ENCODE results near the gene KCNN1. TPM values are rescaled to one million over a fixed set of nuclear protein-coding genes. Genes with fewer than 3 reads are reported as not detected.

KCNN1 gene
- total RNA-seq, 1 experiment from 2014 or later = 0.61 TPM

GRCh38 chr19:18016209-18016910, 49.5 kb downstream of the KCNN1 start:
- ChIA-PET CTCF (no interaction called here), RAD21 (ENCODE audit: low non-redundant PET in 1 of 2, low total read pairs in 2 of 2, uncharacterized antibody in 2 of 2, unreplicated experiment in 2 of 2) (no interaction called here), POLR2A (no interaction called here)
- H4K20me1 ChIP-seq (ENCODE audit: insufficient read depth) = no peaks in the 10 kb centered on the region
- no peaks in the 10 kb centered on the region for H3K79me2 ChIP-seq (ENCODE audit: insufficient read depth, low read length)
- peaks cover 14 to 17% of the 10 kb centered on the region in 2 experiments for H3K36me3 ChIP-seq (ENCODE audit: control insufficient read depth in 1 of 2, insufficient read depth in 2 of 2, low read length in 2 of 2)
- H3K4me1 ChIP-seq (ENCODE audit: control insufficient read depth in 1 of 2, insufficient read depth in 2 of 2, low read length in 2 of 2) = peaks cover 22 to 31% of the 10 kb centered on the region in 2 experiments
- intact Hi-C loops (cut with micrococcal nuclease) = no loop called here
- no TSS peak for BruUV-seq (replicated peaks)
- no peaks in the 10 kb centered on the region for H3K9me3 ChIP-seq (ENCODE audit: control insufficient read depth in 1 of 2, insufficient read depth in 1 of 2, low read depth in 1 of 2, low read length in 2 of 2)
- H3K4me3 ChIP-seq (replicated peaks in 1 of 2; ENCODE audit: low read depth in 1 of 2, low read length in 2 of 2) = no peak overlapping the region
- no peaks in the 10 kb centered on the region for H3K9me2 ChIP-seq (ENCODE audit: insufficient read depth)
- TF ChIP-seq ATF3 (IDR thresholded peaks at IDR 0.05) = no peak
- no peak for TF ChIP-seq RAD21 (IDR thresholded peaks at IDR 0.05; ENCODE audit: low read depth)
- no peak for TF ChIP-seq YY1 (IDR thresholded peaks at IDR 0.05; ENCODE audit: extremely low read depth, insufficient replicate concordance, low read depth, low read length)
- TF ChIP-seq EZH2phosphoT487 (IDR thresholded peaks at IDR 0.05; ENCODE audit: borderline replicate concordance) = no peak
- TF ChIP-seq ZNF274 (IDR thresholded peaks at IDR 0.05; ENCODE audit: low read depth, low read length) = no peak
- no peak for TF ChIP-seq EZH2 (IDR thresholded peaks at IDR 0.05)
- no peak for TF ChIP-seq ELF1 (IDR thresholded peaks at IDR 0.05; ENCODE audit: borderline replicate concordance, low read depth)
- TF ChIP-seq SRF (IDR thresholded peaks at IDR 0.05; ENCODE audit: low read depth) = no peak
- no peak for TF ChIP-seq POLR2AphosphoS5 (IDR thresholded peaks at IDR 0.05; ENCODE audit: low read depth, low read length)
- no peak for TF ChIP-seq REST (IDR thresholded peaks at IDR 0.05; ENCODE audit: low read depth)
- TF ChIP-seq, protein P1, sequence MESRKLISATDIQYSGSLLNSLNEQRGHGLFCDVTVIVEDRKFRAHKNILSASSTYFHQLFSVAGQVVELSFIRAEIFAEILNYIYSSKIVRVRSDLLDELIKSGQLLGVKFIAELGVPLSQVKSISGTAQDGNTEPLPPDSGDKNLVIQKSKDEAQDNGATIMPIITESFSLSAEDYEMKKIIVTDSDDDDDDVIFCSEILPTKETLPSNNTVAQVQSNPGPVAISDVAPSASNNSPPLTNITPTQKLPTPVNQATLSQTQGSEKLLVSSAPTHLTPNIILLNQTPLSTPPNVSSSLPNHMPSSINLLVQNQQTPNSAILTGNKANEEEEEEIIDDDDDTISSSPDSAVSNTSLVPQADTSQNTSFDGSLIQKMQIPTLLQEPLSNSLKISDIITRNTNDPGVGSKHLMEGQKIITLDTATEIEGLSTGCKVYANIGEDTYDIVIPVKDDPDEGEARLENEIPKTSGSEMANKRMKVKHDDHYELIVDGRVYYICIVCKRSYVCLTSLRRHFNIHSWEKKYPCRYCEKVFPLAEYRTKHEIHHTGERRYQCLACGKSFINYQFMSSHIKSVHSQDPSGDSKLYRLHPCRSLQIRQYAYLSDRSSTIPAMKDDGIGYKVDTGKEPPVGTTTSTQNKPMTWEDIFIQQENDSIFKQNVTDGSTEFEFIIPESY (IDR thresholded peaks at IDR 0.05; ENCODE audit: extremely low read depth, insufficient replicate concordance, low read length) = no peak
- no peak for TF ChIP-seq MAX (IDR thresholded peaks at IDR 0.05)
- H3K27me3 ChIP-seq (ENCODE audit: insufficient read depth, low read length) = no peaks in the 10 kb centered on the region
- H3K27ac ChIP-seq (ENCODE audit: low read depth, low read length) = no peak overlapping the region
- H3K9ac ChIP-seq (ENCODE audit: low read length) = no peak overlapping the region
- no peak overlapping the region for H3K4me2 ChIP-seq (ENCODE audit: low read length)
- DNase-seq (ENCODE audit: low read depth, low spot score) (no peak), ATAC-seq (no peak)
- no peak overlapping the region for H2AFZ ChIP-seq (ENCODE audit: low read depth, low read length, poor library complexity, severe bottlenecking)

Data from HCT116 (cell line).